ENCODE measurements around the gene RPLP1. TPM values are rescaled to one million over a fixed set of nuclear protein-coding genes. Genes with fewer than 3 reads are reported as not detected.

The RPLP1 gene
- 3,035 and 3,437 TPM in 2 replicates for total RNA-seq

- peak; percentile 90 for ATAC-seq (ENCODE audit: low read depth)
- peaks cover 46% of the 10 kb centered on the region for H3K4me1 Mint-ChIP-seq
- ChIA-PET POLR2A (interaction anchor here (0.6 to 6.1 kb wide), 24 partner anchors 9 to 1399 kb away, joined by 3 to 156 read pairs (median 5); partner anchors contain the start of genes ANP32A, FEM1B, GLCE and KIF23), CTCF (interaction anchor here (0.6 to 2.2 kb wide), 2 partner anchors 10 to 13 kb away, joined by 3 to 18 read pairs; no protein-coding TSS in a partner anchor)
- no peaks in the 10 kb centered on the region for H3K9me3 Mint-ChIP-seq
- peak within 1 kb of the TSS; percentile 98 for H3K4me3 Mint-ChIP-seq
- DNase-seq: peak; percentile 94
- no peak for TF ChIP-seq CTCF (IDR thresholded peaks at IDR 0.05)
- peaks cover 54% of the 10 kb centered on the region for H3K36me3 Mint-ChIP-seq (ENCODE audit: low read depth)
- peak within 1 kb of the TSS; percentile 99 for H3K27ac Mint-ChIP-seq
- H3K27me3 Mint-ChIP-seq: no peaks in the 10 kb centered on the region
- intact Hi-C loops (cut with micrococcal nuclease): loop anchor here (1.0 to 10.0 kb wide), 6 partner anchors 9 to 1309 kb away; partner anchors contain the start of genes ANP32A, KIF23 and UACA
Measured at GRCh38 chr15:69452692-69453521, at the start of gene RPLP1. Gene RPLP1 (plus strand): TSS chr15:69452818. CDS start chr15:69452949, 131 bp downstream.

GRCh38 chr15:69403594-69403993 lies 49.0 kb upstream of the RPLP1 start:
- intact Hi-C loops (cut with micrococcal nuclease): no loop called here
- POLR2A ChIA-PET: no interaction called here
- CTCF ChIA-PET: interaction anchor here (1.2 kb wide), 1 partner anchor 9 kb away, joined by 5 read pairs; no protein-coding TSS in a partner anchor

GRCh38 chr15:69405110-69405509 lies 47.5 kb upstream of the RPLP1 start:
- no peak for TF ChIP-seq CTCF (IDR thresholded peaks at IDR 0.05)
- ATAC-seq (ENCODE audit: low read depth) (no peak), DNase-seq (no peak)
- Mint-ChIP-seq H3K27ac (no peak overlapping the region), H3K27me3 (peaks cover 6% of the 10 kb centered on the region), H3K4me1 (no peaks in the 10 kb centered on the region), H3K36me3 (ENCODE audit: low read depth) (no peaks in the 10 kb centered on the region), H3K9me3 (no peaks in the 10 kb centered on the region), H3K4me3 (no peak overlapping the region)
- ChIA-PET POLR2A (no interaction called here), CTCF (interaction anchor here (1.2 kb wide), 1 partner anchor 10 kb away, joined by 3 read pairs; no protein-coding TSS in a partner anchor)
- intact Hi-C loops (cut with micrococcal nuclease): no loop called here

More at GRCh38 chr15:69403594-69403993, 49.0 kb upstream of the RPLP1 start:
- Mint-ChIP-seq H3K36me3 (ENCODE audit: low read depth) (no peaks in the 10 kb centered on the region), H3K9me3 (no peaks in the 10 kb centered on the region), H3K27ac (no peak overlapping the region), H3K4me3 (no peak overlapping the region), H3K4me1 (no peaks in the 10 kb centered on the region), H3K27me3 (peaks cover 2% of the 10 kb centered on the region)
- ATAC-seq (ENCODE audit: low read depth): no peak
- DNase-seq: no peak
- no peak for TF ChIP-seq CTCF (IDR thresholded peaks at IDR 0.05)

GRCh38 chr15:69407719-69408400 lies 44.8 kb upstream of the RPLP1 start:
- POLR2A ChIA-PET: no interaction called here
- TF ChIP-seq CTCF (IDR thresholded peaks at IDR 0.05): no peak
- intact Hi-C loops (cut with micrococcal nuclease): no loop called here
- Mint-ChIP-seq H3K36me3 (ENCODE audit: low read depth) (no peaks in the 10 kb centered on the region), H3K4me1 (no peaks in the 10 kb centered on the region), H3K4me3 (no peak overlapping the region), H3K9me3 (no peaks in the 10 kb centered on the region), H3K27ac (no peak overlapping the region), H3K27me3 (peaks cover 7% of the 10 kb centered on the region)
- DNase-seq: no peak
- ATAC-seq (ENCODE audit: low read depth): no peak
- CTCF ChIA-PET: interaction anchor here (1.3 kb wide), 1 partner anchor 12 kb away, joined by 4 read pairs; no protein-coding TSS in a partner anchor

- DNase-seq (no peak), ATAC-seq (ENCODE audit: low read depth) (no peak)
- POLR2A ChIA-PET: no interaction called here
- H3K27me3 Mint-ChIP-seq: peaks cover 7% of the 10 kb centered on the region
- no peak overlapping the region for H3K4me3 Mint-ChIP-seq
- no peaks in the 10 kb centered on the region for H3K9me3 Mint-ChIP-seq
- intact Hi-C loops (cut with micrococcal nuclease): no loop called here
- H3K27ac Mint-ChIP-seq: no peak overlapping the region
- TF ChIP-seq CTCF (IDR thresholded peaks at IDR 0.05): no peak
- no peaks in the 10 kb centered on the region for H3K36me3 Mint-ChIP-seq (ENCODE audit: low read depth)
- peaks cover 2% of the 10 kb centered on the region for H3K4me1 Mint-ChIP-seq
- CTCF ChIA-PET: interaction anchor here (0.8 kb wide), 1 partner anchor 14 kb away, joined by 3 read pairs; no protein-coding TSS in a partner anchor
Measured at GRCh38 chr15:69408841-69409240, 43.8 kb upstream of the RPLP1 start.
